RKO (cell line): ENCODE results near the gene WARS2.
"Not testable (repeated sequence)": the region's sequence is repeated elsewhere in the genome, so short reads cannot be mapped to it uniquely, and the experiment has no call there.

Experiments
- DNase-seq: peaks from one replicate; pipeline ENCODE4 v3.0.0-alpha.2; 2016; ENCODE audit warnings: low spot score

The WARS2 gene

GRCh38 chr1:119140177-119141019 lies at the start of gene WARS2:
TSS of gene WARS2 (minus strand) at chr1:119140653. CDS start at chr1:119140644, 9 bp downstream.
- DNase-seq = peak; percentile 98

- DNase-seq = no peak
These were observed 48.5 kb upstream of the WARS2 start for GRCh38 chr1:119188926-119189325.

GRCh38 chr1:119187416-119187815 lies 47.0 kb upstream of the WARS2 start:
- no peak for DNase-seq

GRCh38 chr1:119186471-119186870 lies 46.0 kb upstream of the WARS2 start:
- DNase-seq = no peak

GRCh38 chr1:119184972-119185371 lies 44.5 kb upstream of the WARS2 start:
- DNase-seq = no peak

GRCh38 chr1:119181218-119181617 lies 40.8 kb upstream of the WARS2 start:
- DNase-seq = no peak

- no peak for DNase-seq
These were observed 38.6 kb upstream of the WARS2 start for GRCh38 chr1:119179051-119179450.

GRCh38 chr1:119172927-119173326 lies 32.5 kb upstream of the WARS2 start:
- not testable (repeated sequence) for DNase-seq

- not testable (repeated sequence) for DNase-seq
These were observed 31.0 kb upstream of the WARS2 start for GRCh38 chr1:119171381-119172010.

- no peak for DNase-seq
These were observed 22.9 kb upstream of the WARS2 start for GRCh38 chr1:119163396-119163795.

GRCh38 chr1:119160866-119161265 lies 20.4 kb upstream of the WARS2 start:
- DNase-seq = no peak

- DNase-seq = no peak
These were observed 20.0 kb upstream of the WARS2 start for GRCh38 chr1:119160409-119160808.

GRCh38 chr1:119159966-119160365 lies 19.5 kb upstream of the WARS2 start:
- no peak for DNase-seq

- DNase-seq = no peak
These were observed 18.7 kb upstream of the WARS2 start for GRCh38 chr1:119159111-119159510.

- not testable (repeated sequence) for DNase-seq
These were observed 16.3 kb upstream of the WARS2 start for GRCh38 chr1:119156761-119157160.

GRCh38 chr1:119155069-119155468 lies 14.6 kb upstream of the WARS2 start:
- not testable (repeated sequence) for DNase-seq

GRCh38 chr1:119150150-119150549 lies 9.7 kb upstream of the WARS2 start:
- DNase-seq = no peak

GRCh38 chr1:119147661-119148090 lies 7.2 kb upstream of the WARS2 start:
- DNase-seq = no peak

GRCh38 chr1:119146466-119146865 lies 6.0 kb upstream of the WARS2 start:
- no peak for DNase-seq

- DNase-seq = no peak
These were observed 4.4 kb upstream of the WARS2 start for GRCh38 chr1:119144813-119145212.

GRCh38 chr1:119143706-119144105 lies 3.3 kb upstream of the WARS2 start:
- DNase-seq = no peak

- DNase-seq = no peak
These were observed 1.2 kb upstream of the WARS2 start for GRCh38 chr1:119141660-119142059.

GRCh38 chr1:119141020-119141424 lies 569 bp upstream of the WARS2 start:
- DNase-seq = peak; percentile 63

GRCh38 chr1:119139857-119140176 lies 636 bp downstream of the WARS2 start:
- no peak for DNase-seq
